ENCODE data around the gene JMJD1C. TPM values are rescaled to one million over a fixed set of nuclear protein-coding genes. Genes with fewer than 3 reads are reported as not detected.

Gene JMJD1C
- polyA plus RNA-seq, 1 donor, result 79.5 TPM

GRCh38 chr10:63481815-63482421, 16.1 kb upstream of the JMJD1C start:
- no peak for DNase-seq (ENCODE audit: low read depth)

- DNase-seq (ENCODE audit: low read depth), result no peak
Measured at GRCh38 chr10:63480237-63480636, 14.5 kb upstream of the JMJD1C start.

GRCh38 chr10:63478564-63478963, 12.8 kb upstream of the JMJD1C start:
- DNase-seq (ENCODE audit: low read depth), result no peak

- DNase-seq (ENCODE audit: low read depth), result no peak
Measured at GRCh38 chr10:63477927-63478326, 12.2 kb upstream of the JMJD1C start.

GRCh38 chr10:63474488-63474887, 8.7 kb upstream of the JMJD1C start:
- DNase-seq (ENCODE audit: low read depth), result no peak

- no peak for DNase-seq (ENCODE audit: low read depth)
Measured at GRCh38 chr10:63470928-63471327, 5.2 kb upstream of the JMJD1C start.

- no peak for DNase-seq (ENCODE audit: low read depth)
Measured at GRCh38 chr10:63468947-63469346, 3.2 kb upstream of the JMJD1C start.

GRCh38 chr10:63467841-63468240, 2.1 kb upstream of the JMJD1C start:
- DNase-seq (ENCODE audit: low read depth), result no peak

- no peak for DNase-seq (ENCODE audit: low read depth)
Measured at GRCh38 chr10:63466144-63466935, 563 bp upstream of the JMJD1C start.

- no peak for DNase-seq (ENCODE audit: low read depth)
Measured at GRCh38 chr10:63464402-63465292, 1.1 kb downstream of the JMJD1C start.

- DNase-seq (ENCODE audit: low read depth), result no peak
Measured at GRCh38 chr10:63462442-63462841, 3.3 kb downstream of the JMJD1C start.

- no peak for DNase-seq (ENCODE audit: low read depth)
Measured at GRCh38 chr10:63458177-63458576, 7.6 kb downstream of the JMJD1C start.

- no peak for DNase-seq (ENCODE audit: low read depth)
Measured at GRCh38 chr10:63457594-63457993, 8.2 kb downstream of the JMJD1C start.

- no peak for DNase-seq (ENCODE audit: low read depth)
Measured at GRCh38 chr10:63456437-63457210, 9.2 kb downstream of the JMJD1C start.

GRCh38 chr10:63455507-63455906, 10.3 kb downstream of the JMJD1C start:
- DNase-seq (ENCODE audit: low read depth), result no peak

GRCh38 chr10:63454631-63455030, 11.1 kb downstream of the JMJD1C start:
- no peak for DNase-seq (ENCODE audit: low read depth)

- DNase-seq (ENCODE audit: low read depth), result no peak
Measured at GRCh38 chr10:63452524-63452923, 13.3 kb downstream of the JMJD1C start.

GRCh38 chr10:63446716-63447440, 18.9 kb downstream of the JMJD1C start:
- no peak for DNase-seq (ENCODE audit: low read depth)

- DNase-seq (ENCODE audit: low read depth), result no peak
Measured at GRCh38 chr10:63441404-63441803, 24.4 kb downstream of the JMJD1C start.

GRCh38 chr10:63439607-63440006, 26.2 kb downstream of the JMJD1C start:
- no peak for DNase-seq (ENCODE audit: low read depth)

Data from forelimb muscle (tissue), 1 donor.